GM21390 (cell line): ENCODE results near the gene SLC39A9.
A peak's percentile ranks its signal among the peaks of the same experiment; 100 is the strongest.
"Not testable (repeated sequence)": the region's sequence is repeated elsewhere in the genome, so short reads cannot be mapped to it uniquely, and the experiment has no call there.

ENCODE experiments used
- ATAC-seq: cut with Tn5 transposase; IDR thresholded peaks from one replicate; pipeline ENCODE4 v1.9.1; 2021; ENCODE audit not compliant: unreplicated experiment

The SLC39A9 gene

DNA sequence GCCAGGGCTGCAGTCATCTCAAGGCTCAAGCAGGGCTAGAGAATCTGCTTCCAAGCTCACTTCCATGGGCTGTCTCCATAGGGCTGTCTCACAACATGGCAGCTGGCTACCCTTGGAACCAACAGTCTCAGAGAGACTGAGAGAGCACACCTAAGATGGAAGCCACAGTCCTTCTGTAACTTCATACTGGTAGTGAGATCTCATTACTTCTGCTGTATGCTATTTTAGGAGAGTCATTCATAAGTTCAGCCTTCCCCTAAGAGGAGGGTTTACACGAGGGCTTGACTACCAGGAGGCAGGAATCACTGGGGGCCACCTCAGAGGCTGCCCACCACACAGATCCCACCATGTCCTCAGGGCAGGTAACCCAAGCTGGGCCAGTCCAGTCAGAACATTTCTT lies 30.1 kb upstream of the SLC39A9 start:
- ATAC-seq: no peak

DNA sequence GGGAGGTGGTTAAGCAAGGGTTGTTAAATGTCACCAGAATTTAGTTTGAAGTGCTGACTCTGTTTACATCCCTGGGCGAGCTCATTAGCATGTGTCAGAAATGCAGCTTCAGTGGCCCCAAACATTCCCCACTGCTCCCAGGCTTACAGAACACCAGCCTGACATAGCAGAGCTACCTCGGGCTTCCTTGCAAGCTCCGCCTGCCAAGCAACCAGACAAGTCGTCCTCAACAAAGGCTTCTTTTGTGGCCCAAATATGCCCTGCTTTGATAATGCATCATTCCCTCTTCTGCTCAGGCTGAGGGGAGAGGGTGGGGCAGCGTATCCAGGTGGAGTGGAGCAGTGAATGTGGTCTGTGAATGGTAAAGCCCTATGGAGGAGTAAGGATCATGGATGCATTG lies 28.4 kb upstream of the SLC39A9 start:
- no peak for ATAC-seq

DNA sequence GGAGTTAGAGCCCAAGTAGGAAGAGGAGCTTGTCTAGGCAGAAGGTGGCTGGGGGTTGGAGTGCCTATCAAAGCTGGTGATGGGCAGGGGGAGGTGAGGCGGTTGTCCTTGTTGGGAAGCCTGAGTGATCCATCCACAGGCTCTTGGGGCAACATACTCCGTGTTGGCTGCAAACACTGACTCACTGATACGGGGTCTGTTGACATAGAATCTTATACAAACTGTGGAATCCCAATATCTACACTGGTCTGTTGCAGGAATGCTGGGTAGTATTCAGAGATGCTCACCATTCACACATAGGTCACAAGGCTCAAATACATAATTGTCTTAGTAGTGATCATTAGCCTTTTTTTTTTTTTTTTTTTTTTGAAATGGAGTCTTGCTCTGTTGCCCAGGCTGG lies 26.3 kb upstream of the SLC39A9 start:
- no peak for ATAC-seq

DNA sequence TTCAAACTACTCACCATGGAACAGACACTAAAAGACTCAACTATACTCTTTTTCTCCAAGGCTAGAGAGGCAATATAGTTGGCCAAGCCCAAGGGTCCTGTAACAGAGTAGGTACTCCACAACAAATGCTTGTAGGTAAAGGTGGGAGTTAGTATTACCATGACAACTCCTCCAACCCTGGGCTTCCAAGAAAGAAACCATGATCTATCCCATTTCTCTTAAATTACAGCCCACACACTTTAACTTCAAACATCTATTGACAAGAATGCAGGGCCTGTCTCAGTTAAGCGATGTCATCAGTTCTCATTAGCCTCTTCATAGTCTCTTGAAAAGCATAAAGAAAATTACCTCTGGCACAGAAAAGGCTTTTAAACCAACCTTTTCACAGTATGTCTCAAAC lies 25.4 kb upstream of the SLC39A9 start:
- ATAC-seq: no peak

DNA sequence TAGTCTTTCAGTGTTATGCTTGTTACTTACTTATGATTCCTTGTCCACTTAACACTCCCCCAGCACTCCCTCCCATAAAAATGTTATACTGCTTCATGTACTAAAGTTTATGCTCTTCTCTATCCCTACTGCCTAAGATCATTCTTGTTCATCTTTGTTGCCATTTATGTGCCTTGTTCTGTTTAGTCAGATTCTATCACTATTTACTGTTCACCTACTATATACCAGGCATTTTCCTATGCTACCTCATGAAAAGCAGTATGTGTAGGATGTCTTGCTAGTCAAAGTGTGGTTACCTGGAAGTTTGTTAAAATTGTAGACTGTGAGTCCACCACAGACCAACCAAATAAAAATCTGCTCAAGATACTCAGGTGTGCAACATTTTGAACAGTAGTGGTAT lies 24.3 kb upstream of the SLC39A9 start:
- no peak for ATAC-seq

DNA sequence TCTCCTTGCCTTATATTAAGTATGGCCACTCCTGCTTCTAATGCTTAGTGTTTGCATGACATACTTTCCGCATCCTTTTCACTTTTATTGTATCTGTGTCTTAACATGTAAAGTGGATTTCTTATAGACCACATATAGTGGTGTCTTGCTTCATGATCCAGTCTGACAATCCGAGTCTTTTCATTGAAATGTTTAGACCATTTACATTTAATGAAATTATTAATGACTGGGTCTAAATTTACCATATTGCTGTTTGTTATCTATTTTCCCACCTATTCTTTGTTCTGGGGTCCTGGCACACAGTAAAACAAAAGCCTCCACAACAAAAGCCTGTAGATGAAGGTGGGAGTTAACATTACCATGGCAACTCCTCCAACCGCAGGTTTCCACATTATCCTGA lies 23.3 kb upstream of the SLC39A9 start:
- ATAC-seq: no peak

DNA sequence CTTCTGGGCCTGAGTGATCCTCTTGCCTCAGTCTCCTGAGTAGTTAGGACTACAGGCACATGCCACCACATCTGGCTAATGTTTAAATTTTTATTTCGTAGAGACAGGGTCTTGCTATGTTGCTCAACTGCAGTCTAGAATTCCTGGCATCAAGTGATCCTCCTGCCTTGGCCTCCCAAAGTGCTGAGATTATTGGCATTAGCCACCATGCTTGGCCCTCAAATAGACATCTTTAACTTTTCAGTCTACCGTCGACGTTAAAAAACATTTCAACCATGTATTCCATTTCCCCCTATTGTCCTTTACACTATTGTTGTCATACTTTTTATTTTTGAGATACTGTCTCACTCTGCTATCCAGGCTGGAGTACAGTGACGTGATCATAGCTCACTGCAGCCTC lies 22.8 kb upstream of the SLC39A9 start:
- no peak for ATAC-seq

DNA sequence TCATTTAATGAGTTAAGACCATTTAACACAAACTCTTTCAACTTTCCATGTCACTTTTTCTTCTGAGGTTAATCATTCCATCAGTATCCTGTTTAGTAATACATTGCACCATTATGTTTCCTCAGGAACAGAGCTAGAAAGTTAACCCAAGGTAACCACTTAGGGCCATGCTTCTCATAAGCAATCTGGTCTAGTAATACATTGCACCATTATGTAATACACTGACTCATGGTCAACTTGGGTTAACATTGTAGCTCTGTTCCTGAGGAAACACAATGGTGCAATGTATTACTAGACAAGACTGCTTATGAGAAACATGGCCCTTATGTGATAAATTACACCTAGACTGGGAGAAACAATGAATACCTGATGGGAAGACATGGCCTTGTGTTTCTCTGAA lies 22.1 kb upstream of the SLC39A9 start:
- no peak for ATAC-seq

DNA sequence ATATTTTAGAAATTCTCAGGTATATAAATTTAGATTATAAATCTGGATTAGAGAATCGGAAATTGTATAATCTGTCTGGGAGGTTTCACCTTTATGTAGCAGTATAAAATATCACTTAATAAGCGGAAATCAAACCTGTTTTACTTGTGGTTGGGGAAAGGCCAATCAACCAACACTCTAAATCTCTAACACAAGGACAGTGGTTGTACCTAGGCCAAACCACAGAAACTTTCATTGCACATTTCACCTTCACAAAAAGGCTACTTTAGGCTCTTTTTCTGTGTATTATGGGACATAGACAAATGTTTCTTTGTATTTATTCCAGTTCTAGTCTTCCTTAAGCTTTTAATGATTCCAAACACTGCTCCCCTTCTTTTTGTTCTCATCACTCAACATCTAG lies 20.2 kb upstream of the SLC39A9 start:
- ATAC-seq: no peak

DNA sequence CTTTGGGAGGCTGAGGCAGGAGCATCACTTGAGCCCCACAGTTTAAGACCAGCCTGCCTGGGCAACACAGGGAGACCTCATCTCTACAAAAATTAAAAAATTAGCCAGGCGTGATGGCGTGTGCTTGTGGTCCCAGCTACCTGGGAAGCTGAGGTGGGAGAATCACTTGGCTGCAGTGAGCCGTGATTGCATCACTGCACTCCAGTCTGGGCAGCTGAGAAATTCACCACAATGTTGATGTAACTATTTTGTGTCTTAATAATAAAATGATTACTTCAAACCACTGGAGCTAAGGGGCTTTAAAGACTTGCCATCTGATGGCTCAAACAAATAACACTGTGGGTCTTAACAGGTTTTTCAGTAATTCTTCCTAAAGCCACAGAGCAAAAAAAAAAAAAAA lies 11.2 kb upstream of the SLC39A9 start:
- ATAC-seq: no peak

DNA sequence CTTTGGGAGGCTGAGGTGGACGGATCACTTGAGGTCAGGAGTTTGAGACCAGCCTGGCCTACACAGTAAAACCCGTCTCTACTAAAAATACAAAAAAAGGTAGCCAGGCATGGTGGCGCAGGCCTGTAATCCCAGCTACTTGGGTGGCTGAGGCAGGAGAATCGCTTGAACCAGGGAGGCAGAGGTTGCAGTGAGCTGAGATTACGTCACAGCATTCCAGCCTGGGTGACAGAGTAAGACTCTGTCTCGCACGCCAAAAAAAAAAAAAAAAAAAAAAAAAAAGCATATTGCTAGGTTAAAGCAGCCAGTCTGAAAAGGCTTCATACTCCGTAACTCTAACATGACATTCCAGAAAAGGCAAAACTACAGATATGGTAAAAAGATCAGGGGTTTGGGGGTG lies 7.1 kb upstream of the SLC39A9 start:
- not testable (repeated sequence) for ATAC-seq

DNA sequence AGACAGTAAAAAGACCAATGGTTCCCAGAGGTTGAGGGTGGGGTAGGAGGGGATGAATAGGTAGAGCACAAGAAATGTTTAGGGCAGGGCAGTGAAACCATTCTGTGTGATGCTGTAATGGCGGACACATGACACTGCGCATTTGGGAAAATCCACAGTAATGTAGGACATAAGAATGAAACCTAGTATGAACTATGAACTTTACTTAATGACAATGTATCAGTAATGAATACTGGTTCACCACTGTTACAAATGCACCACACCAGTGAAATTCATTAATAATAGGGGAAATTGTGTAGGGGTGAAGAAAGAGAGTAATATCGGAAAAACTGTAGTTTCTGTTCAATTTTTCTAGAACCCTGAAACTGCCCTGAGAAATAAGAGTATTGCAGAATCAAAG lies 6.0 kb upstream of the SLC39A9 start:
- no peak for ATAC-seq

DNA sequence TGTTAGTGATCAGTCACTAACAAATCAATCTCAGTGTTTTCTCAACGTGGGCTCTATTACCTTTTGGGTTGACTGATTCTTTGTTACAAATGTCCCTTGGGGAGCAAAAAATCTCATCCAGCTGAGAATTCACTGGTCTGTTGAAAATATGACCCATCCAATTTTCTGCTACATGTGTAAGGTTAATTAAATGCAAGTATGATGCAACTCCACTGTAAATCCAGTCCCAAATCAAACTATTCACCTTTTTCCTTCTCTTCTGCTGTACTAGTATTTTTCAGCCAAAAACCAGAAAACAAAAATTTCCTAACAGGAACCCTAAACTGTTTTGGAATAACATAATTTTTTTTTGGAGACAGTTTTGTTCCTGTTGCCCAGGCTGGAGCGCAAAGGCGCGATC lies 2.6 kb upstream of the SLC39A9 start:
- no peak for ATAC-seq

DNA sequence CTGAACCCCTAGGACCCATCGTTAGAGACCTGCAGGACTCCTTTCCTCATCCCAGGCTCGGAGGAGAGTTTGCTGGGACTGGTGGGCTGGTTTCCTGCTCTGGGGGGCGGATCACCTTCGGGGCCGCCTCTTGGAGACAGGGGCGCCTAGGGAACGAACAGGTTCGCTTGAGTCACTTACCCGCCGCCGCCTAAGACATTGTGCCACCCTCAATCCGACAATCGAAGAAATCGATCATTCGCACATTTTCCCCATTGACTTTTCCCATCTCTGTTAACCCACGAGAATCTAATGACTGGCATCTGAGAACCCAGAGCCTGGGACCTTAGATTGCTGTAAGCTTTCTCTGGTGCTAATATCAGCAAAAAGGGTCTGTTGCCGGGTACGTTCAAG lies 322 bp downstream of the SLC39A9 start:
- ATAC-seq: peak; percentile 16

DNA sequence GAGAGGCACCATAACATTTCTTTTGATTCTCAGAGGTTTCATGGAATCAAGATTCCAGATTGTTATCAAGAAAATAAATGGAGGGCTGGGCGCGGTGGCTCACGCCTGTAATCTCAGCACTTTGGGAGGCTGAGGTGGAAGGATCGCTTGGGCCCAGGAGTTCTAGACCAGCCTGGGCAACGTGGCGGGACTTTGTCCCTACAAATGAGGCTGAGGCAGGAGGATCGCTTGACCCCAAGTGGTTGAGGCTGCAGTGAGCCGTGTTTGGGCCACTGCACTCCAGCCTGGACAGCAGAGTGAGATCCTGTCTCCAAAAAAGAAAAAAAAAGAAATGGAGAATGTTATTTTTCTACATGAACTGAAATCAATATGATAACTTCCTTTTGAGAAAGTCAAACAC lies 1.3 kb downstream of the SLC39A9 start:
- no peak for ATAC-seq

DNA sequence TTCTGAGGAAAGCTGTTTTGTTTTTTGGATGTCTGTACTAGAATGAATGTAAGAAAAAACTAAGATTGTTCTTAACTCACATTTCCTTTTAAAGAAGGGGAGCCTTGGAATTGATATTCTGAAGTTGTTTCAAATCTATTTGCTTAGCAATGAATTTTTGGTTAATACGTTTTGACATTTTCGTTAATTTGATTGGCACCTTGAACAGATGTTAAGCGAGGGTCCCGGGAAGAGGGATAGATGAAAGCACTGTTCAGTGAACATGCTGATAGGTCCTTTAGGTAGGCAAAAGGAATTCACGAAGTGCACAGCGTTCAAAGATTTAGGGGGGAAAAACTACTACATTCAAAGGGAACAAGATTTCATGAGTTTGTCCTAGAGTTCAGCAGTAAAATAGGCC lies 1.7 kb downstream of the SLC39A9 start:
- no peak for ATAC-seq

DNA sequence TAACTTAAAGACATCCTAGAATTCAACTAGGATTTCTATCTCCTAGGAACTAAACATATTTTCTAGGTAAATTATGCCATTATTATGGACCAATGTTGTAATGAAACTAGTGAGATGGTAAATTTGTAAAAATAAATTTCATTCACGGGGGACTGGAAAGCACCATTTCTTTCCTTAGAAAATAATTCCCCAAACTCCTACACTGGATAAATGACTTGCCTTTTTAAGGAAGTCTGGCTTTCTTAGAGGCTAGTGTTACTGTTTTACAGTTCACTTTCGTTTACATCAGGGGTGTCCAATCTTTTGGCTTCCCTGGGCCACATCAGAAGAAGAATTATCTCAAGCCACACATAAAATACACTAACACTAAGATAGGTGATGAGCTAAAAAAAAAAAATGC lies 3.3 kb downstream of the SLC39A9 start:
- no peak for ATAC-seq

DNA sequence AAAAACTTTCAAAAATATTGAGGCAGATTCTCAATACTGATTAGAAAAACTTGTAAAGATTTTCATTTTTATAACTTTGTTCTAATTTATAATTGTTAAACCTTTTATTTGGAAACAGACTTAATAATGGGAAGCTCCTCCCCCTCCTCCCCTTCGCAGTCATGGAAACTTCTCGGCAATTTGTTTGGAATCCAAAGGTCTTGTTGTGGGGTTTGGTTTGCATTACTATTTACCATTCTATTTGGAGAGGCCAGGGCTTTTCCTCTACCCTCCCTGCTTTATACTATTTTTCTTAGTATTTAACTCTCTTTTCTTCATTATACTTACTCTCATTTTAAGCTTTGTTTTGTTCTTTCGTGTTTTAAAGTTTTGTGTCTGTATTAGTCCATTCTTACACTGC lies 6.0 kb downstream of the SLC39A9 start:
- ATAC-seq: no peak

DNA sequence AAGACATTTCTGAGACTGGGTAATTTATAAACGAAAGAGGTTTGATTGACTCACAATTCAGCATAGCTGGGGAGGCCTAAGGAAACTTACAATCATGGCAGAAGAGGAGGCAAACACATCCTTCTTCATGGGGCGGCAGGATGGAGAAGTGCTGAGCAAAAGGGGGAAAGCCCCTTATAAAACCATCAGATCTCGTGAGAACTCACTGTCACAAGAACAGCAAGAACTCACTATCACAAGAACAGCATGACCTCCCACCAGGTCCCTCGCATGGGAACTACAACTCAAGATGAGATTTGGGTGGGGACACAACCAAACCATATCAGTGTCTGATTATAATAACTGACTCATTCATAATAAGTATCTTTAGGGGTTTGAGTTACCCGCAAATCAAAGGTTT lies 6.4 kb downstream of the SLC39A9 start:
- ATAC-seq: no peak

DNA sequence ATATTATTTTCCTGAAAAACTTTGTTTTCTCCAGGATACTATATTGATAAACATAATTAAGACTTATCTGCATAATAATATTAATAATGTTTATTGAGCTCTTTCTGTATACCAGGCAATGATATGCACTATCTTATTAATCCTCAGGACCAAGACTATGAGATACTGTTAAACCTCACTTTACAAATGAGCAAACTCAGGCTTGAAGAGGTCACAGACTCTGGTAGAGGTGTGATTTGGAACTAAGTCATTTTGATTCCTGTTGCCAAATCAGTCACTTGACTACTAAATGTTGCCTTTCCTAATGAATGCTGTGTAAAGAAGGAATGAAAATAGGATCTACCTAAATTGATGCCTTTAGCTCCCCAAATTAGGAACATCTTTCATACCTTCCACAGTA lies 7.3 kb downstream of the SLC39A9 start:
- no peak for ATAC-seq

DNA sequence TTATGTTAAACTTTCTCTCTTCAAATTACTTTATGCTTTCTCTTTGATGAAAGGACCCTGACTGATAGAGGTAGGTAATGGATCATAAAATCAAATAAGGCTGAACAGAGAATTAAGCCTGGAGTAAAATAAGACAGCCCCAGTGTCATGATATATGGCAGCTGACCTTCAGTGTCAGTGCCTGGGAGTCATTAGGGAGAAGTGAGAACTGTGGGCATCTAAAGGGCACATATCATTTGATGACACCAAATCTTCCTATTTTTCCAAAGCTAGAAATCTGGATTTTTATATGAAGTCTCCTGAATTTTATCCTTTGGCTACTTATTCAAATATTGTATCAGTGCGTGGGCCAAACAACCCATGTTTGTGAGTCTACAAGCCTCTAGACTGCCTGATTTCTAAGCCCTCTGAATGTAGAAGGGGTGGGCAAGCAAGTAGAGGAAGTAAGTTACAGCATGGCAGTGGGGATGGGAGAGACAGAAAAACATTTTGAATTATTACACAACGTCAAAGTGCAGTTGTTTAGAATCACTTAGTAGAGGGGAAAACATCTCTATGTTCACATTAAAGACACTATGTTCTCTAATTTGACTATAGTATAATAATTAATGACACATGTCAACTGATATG lies 10.0 kb downstream of the SLC39A9 start:
- no peak for ATAC-seq

DNA sequence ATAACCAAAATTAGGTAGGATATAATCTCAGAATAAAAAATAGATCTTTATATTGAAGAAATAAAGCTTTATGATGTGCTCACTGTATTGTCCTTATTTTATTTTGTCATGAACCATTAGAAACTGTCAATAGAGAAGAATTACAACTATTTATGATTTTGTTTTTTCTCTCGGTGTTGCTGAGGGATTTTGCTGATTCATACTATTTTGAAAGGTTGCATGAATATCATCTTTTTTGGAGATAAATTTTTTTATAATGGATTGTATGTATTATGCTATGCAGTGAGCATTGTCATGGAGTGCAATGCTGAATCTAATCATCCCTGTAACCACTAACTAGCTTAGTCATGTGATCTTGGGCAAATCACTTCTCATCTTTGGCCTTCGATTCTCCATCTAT lies 15.0 kb downstream of the SLC39A9 start:
- ATAC-seq: no peak

DNA sequence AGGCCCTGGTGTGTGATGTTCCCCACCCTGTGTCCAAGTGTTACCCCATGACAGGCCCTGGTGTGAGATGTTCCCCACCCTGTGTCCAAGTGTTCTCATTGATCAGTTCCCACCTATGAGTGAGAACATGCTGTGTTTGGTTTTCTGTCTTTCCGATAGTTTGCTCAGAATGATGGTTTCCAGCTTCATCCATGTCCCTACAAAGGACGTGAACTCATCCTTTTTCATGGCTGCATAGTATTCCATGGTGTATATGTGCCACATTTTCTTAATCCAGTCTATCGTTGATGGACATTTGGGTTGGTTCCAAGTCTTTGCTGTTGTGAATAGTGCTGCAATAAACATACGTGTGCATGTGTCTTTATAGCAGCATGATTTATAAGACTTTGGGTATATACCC lies 17.6 kb downstream of the SLC39A9 start:
- not testable (repeated sequence) for ATAC-seq

DNA sequence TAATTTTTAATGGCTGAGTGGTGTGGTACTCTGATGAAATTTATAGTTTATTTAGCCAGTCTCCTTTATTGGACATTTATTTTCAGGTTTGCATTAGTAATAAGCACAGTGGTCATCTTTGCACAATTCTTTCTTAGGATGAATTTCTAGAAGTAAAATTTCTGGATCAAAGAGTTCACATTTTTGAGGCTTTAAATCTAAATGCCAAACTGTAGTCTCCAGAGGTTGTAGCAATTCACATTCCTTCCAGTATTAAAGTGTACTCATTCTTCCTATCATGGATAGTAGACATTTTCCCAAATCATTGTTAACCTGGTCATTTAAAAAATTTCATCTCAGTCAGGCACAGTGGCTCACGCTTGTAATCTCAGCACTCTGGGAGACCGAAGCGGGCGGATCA lies 24.8 kb downstream of the SLC39A9 start:
- no peak for ATAC-seq
